ENCODE results near the gene EML6. TPM values are rescaled to one million over a fixed set of nuclear protein-coding genes. Genes with fewer than 3 reads are reported as not detected.

EML6 gene
- total RNA-seq, 1 experiment from 2014 or later: 1.5 TPM

GRCh38 chr2:54969940-54970338 lies 246.5 kb downstream of the EML6 start:
- no peaks in the 10 kb centered on the region for H3K79me1 ChIP-seq (ENCODE audit: insufficient read depth, low read depth, low read length, poor library complexity, severe bottlenecking)
- H3K18ac ChIP-seq (ENCODE audit: insufficient read length, low read depth, low read length): no peak overlapping the region
- no peak overlapping the region for H2AFZ ChIP-seq (ENCODE audit: low read length)
- H4K8ac ChIP-seq (replicated peaks; ENCODE audit: insufficient read length, low read depth, low read length): no peak overlapping the region
- H2AK5ac ChIP-seq (ENCODE audit: insufficient read length, low read length): no peak overlapping the region
- H3K4me2 ChIP-seq (ENCODE audit: insufficient read depth, insufficient read length, low read length): no peak overlapping the region
- no peak overlapping the region for H2BK15ac ChIP-seq (ENCODE audit: low read depth, low read length)
- peaks cover 29 to 32% of the 10 kb centered on the region in 2 experiments for H3K4me1 Mint-ChIP-seq
- no peak overlapping the region for H3K56ac ChIP-seq (ENCODE audit: insufficient read length, low read depth, low read length)
- H3K9ac ChIP-seq (ENCODE audit: extremely low read depth, insufficient read length, low read length): no peak overlapping the region
- no peak overlapping the region for H3K23ac ChIP-seq (ENCODE audit: insufficient read length, low read depth, low read length)
- no peak overlapping the region for H2BK20ac ChIP-seq (ENCODE audit: low read depth, low read length, poor library complexity, severe bottlenecking)
- H2BK12ac ChIP-seq (ENCODE audit: insufficient read length, low read depth, low read length): no peak overlapping the region
- no CpG with 5 or more reads among the region's 7 CpGs for WGBS (ENCODE audit: extremely low coverage, insufficient read length, low lambda C conversion rate)
- no peak overlapping the region for H2BK5ac ChIP-seq (ENCODE audit: insufficient read length, low read length)
- no peaks in the 10 kb centered on the region; the same call in 1 of the 2 replicates for H3K27me3 Mint-ChIP-seq (ENCODE audit: low read depth)
- H3K27ac Mint-ChIP-seq: peak overlapping the region in 2 of 3 experiments; percentile 9; a peak in 1 of 7 replicates
- no peak overlapping the region for H3K14ac ChIP-seq (ENCODE audit: insufficient read depth, low read length)
- no peaks in the 10 kb centered on the region for H3K9me3 ChIP-seq (ENCODE audit: control insufficient read depth, low read depth, low read length)
- H3K23me2 ChIP-seq (ENCODE audit: insufficient read length, low read depth, low read length, poor library complexity, severe bottlenecking): no peaks in the 10 kb centered on the region
- H4K91ac ChIP-seq (ENCODE audit: insufficient read length, low read depth, low read length): no peak overlapping the region
- peaks cover 23 to 48% (median 32%) of the 10 kb centered on the region in 3 experiments for H3K36me3 Mint-ChIP-seq (ENCODE audit: insufficient read depth in 1 of 3, low read depth in 3 of 3)
- H3K4ac ChIP-seq (ENCODE audit: low read depth, low read length): no peak overlapping the region
- no peak for DNase-seq
- no peak overlapping the region for H3K4me3 Mint-ChIP-seq
- no peak for TF ChIP-seq CTCF (conservative IDR thresholded peaks at IDR 0.05)
- no peaks in the 10 kb centered on the region for H4K20me1 ChIP-seq (ENCODE audit: control insufficient read depth, insufficient read depth, insufficient read length)
- no peak overlapping the region for H4K5ac ChIP-seq (ENCODE audit: insufficient read length, low read depth, low read length)
- H3K27ac ChIP-seq (ENCODE audit: insufficient read length, low read depth, low read length): no peak overlapping the region
- H3K27me3 ChIP-seq (ENCODE audit: insufficient read depth, low read length): no peaks in the 10 kb centered on the region
- H3K9me3 Mint-ChIP-seq: no peaks in the 10 kb centered on the region
- no peak overlapping the region for H2BK120ac ChIP-seq (ENCODE audit: low read depth, low read length, poor library complexity, severe bottlenecking)
- H3T11ph ChIP-seq (ENCODE audit: low read length): no peak overlapping the region
- peaks cover 2% of the 10 kb centered on the region; the same call in 1 of the 2 replicates for H3K4me1 ChIP-seq (ENCODE audit: insufficient read depth, low read length)
- H3K79me2 ChIP-seq (ENCODE audit: insufficient read depth, low read length): no peaks in the 10 kb centered on the region
